HL-60 (cell line): ENCODE measurements around the gene CPSF2.

ENCODE experiments used
- CTCF ChIP-seq: IDR thresholded peaks from one replicate; pipeline ENCODE4 v1.5.1; 2011; ENCODE audit warnings: low read length, control low read depth, inconsistent platforms; ENCODE audit not compliant: insufficient read depth
- GABPA ChIP-seq: IDR thresholded peaks from 2 replicates; pipeline ENCODE4 v1.6.1; 2012; ENCODE audit warnings: low read depth
- POLR2AphosphoS5 ChIP-seq: IDR thresholded peaks from 2 replicates; pipeline ENCODE4 v1.6.1; 2012; ENCODE audit warnings: low read depth
- REST ChIP-seq: IDR thresholded peaks from 2 replicates; pipeline ENCODE4 v1.6.1; 2012; ENCODE audit warnings: low read depth; ENCODE audit not compliant: insufficient replicate concordance
- SPI1 ChIP-seq: IDR thresholded peaks from 2 replicates; pipeline ENCODE4 v1.6.1; 2012; ENCODE audit warnings: low read depth, mild to moderate bottlenecking, borderline replicate concordance

- TF ChIP-seq CTCF (no peak), POLR2AphosphoS5 (no peak), SPI1 (no peak), GABPA (no peak), REST (no peak)
These were observed 81.3 kb downstream of the CPSF2 start for GRCh38 chr14:92203116-92203515.
